GM19099 (cell line): ENCODE data around the gene NEXMIF.

Experiments
- POLR2A ChIP-seq: IDR thresholded peaks from 3 replicates; pipeline ENCODE4 v1.6.1; 2011; ENCODE audit warnings: low read depth; ENCODE audit not compliant: insufficient read length; ENCODE audit errors: extremely low read depth

NEXMIF gene

GRCh38 chrX:74814681-74815080 is 110.6 kb downstream of the NEXMIF start:
- TF ChIP-seq POLR2A, result no peak

GRCh38 chrX:74804574-74804973 is 120.7 kb downstream of the NEXMIF start:
- TF ChIP-seq POLR2A, result no peak

DNA sequence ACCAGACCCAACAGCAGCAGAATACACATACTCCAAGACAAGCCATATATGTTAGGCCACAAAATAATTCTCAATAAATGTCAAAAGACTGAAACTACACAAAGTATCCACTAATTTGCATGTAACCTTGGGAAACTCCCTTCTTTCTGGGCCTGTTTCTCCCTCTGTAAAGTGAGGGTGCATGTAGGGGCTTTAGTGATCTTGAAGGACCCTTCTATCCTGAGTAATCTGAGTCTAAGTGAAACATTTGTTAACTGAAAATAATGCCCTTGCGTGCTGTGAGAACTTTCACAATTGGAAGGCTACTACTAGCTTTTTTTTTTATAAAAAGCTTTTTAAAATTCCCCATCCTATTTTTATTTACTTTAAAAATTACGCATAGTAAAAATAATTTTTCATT is 125.2 kb downstream of the NEXMIF start:
- no peak for TF ChIP-seq POLR2A

- no peak for TF ChIP-seq POLR2A
Measured at GRCh38 chrX:74797338-74797887, 127.8 kb downstream of the NEXMIF start.

- TF ChIP-seq POLR2A, result no peak
Measured at GRCh38 chrX:74788545-74789086, 136.6 kb downstream of the NEXMIF start.

GRCh38 chrX:74784629-74785028 is 140.6 kb downstream of the NEXMIF start:
- TF ChIP-seq POLR2A, result no peak

GRCh38 chrX:74781507-74782034 is 143.7 kb downstream of the NEXMIF start:
- no peak for TF ChIP-seq POLR2A

DNA sequence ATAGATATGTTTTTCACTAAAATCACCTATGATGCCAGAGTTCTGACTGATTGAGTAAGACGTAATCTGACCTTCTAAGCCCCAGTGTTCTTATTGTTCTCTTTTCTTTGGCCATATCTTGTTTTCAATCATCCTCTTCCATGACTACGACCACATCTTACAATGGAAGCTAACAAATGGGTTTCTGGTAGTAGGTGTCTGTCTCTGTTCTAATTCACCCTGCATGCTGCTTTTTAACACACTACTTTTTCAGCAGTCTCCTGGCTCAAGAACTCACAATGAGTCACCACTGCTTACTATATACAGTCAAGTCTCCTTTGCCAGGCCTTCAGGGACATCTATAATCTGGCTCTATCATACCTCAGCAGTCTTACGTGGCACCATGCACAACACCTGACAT is 146.1 kb downstream of the NEXMIF start:
- TF ChIP-seq POLR2A, result no peak

GRCh38 chrX:74774988-74775387 is 150.3 kb downstream of the NEXMIF start:
- TF ChIP-seq POLR2A, result no peak

DNA sequence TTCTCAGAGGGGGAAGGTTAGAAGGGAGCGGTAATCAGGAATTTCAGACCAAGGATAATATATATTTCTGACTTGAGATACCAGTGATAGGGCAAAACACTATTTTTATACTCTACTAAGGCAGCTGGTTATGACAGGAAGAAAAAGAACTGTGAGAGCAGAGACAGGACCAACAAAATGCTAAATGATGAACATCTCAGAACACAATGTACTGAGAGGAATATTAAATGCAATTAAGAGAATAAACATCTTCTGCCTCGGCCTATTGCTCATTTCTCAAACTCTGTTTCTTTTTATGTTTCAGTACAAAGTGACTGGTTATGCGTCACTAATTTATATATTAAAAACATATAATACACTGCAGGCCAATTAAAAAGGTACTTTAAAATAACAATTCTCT is 188.8 kb downstream of the NEXMIF start:
- no peak for TF ChIP-seq POLR2A

GRCh38 chrX:74705269-74705668 is 220.0 kb downstream of the NEXMIF start:
- no peak for TF ChIP-seq POLR2A

DNA sequence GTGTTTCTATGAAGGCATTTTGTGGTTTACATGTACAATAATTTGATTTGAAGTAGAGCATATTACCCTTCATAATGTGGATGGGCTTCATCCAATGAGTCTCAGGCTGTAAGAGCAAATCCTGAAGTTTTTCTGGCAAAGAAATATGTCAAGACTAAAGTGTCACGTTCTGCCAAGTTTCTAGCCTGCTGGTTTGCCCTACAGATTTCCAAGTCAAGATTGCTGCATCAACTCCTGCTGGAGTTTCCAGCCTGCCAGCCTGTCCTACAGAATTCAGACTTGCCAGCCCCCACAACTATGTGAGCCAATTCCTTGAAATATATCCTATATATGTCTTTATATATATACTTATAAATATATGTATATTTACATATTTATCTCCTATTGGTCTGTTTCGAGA is 240.8 kb downstream of the NEXMIF start:
- TF ChIP-seq POLR2A, result no peak
